SU-DHL-6 (cell line): ENCODE measurements around the gene MRPL57.
"Not testable (repeated sequence)": the region's sequence is repeated elsewhere in the genome, so short reads cannot be mapped to it uniquely, and the experiment has no call there.

ENCODE experiments used
- H2AFZ ChIP-seq: fragments of 200-600 bp; sonication (generic); 2 replicates; pipeline ENCODE4 v1.6.1; 2014; ENCODE audit warnings: low read depth, mild to moderate bottlenecking, moderate library complexity, mixed read lengths, antibody characterized with exemption, low read length; ENCODE audit not compliant: severe bottlenecking
- H3F3A ChIP-seq: fragments of 200-600 bp; shearing (Covaris generic); 2 replicates; pipeline ENCODE4 v1.6.0; 2016; ENCODE audit warnings: antibody characterized with exemption, mild to moderate bottlenecking; ENCODE audit not compliant: insufficient read depth
- H3K27ac ChIP-seq: fragments of 200-600 bp; sonication (generic); 2 replicates; pipeline ENCODE4 v1.5.1; 2016; ENCODE audit warnings: low read depth, mild to moderate bottlenecking, low read length, moderate library complexity, mixed read lengths
- H3K27me3 ChIP-seq: fragments of 200-600 bp; sonication (generic), shearing (Covaris generic); 2 replicates; pipeline ENCODE4 v1.6.0; 2014; ENCODE audit warnings: mild to moderate bottlenecking, low read length
- H3K36me3 ChIP-seq: fragments of 200-600 bp; sonication (generic); 2 replicates; pipeline ENCODE4 v1.6.1; 2014; ENCODE audit warnings: mild to moderate bottlenecking, low read length, mixed read lengths
- H3K4me2 ChIP-seq: fragments of 300-600, 200-600 bp; shearing (Covaris generic), sonication (generic); 2 replicates; pipeline ENCODE4 v1.6.0; 2014; ENCODE audit warnings: low read length, low read depth, mild to moderate bottlenecking; ENCODE audit not compliant: poor library complexity, severe bottlenecking
- H3K4me3 ChIP-seq: fragments of 200-600 bp; sonication (generic); 2 replicates; pipeline ENCODE4 v1.5.1; 2014; ENCODE audit warnings: antibody characterized with exemption, low read length, mild to moderate bottlenecking, mixed read lengths; ENCODE audit not compliant: insufficient read depth, poor library complexity, severe bottlenecking
- H3K79me2 ChIP-seq: fragments of 200-600 bp; sonication (generic); 2 replicates; pipeline ENCODE4 v1.6.1; 2014; ENCODE audit warnings: mild to moderate bottlenecking, low read length, moderate library complexity; ENCODE audit not compliant: insufficient read depth
- H3K9ac ChIP-seq: fragments of 200-600 bp; sonication (generic); 2 replicates; pipeline ENCODE4 v1.7.0; 2014; ENCODE audit warnings: mild to moderate bottlenecking, low read length
- H3K9me2 ChIP-seq: fragments of 200-600 bp; sonication (generic); replicated peaks from 2 replicates; pipeline ENCODE4 v1.6.1; 2014; ENCODE audit warnings: low read length; ENCODE audit not compliant: insufficient read depth
- H3K9me3 ChIP-seq: fragments of 200-600 bp; sonication (generic); 2 replicates; pipeline ENCODE4 v1.6.1; 2014; ENCODE audit warnings: low read length, mixed read lengths; ENCODE audit not compliant: insufficient read depth
- H4K20me1 ChIP-seq: fragments of 200-600 bp; sonication (generic); 2 replicates; pipeline ENCODE4 v1.6.1; 2014; ENCODE audit warnings: low read depth, mild to moderate bottlenecking, antibody characterized with exemption, low read length, moderate library complexity, mixed read lengths
- CTCF ChIP-seq: fragments of 200-600 bp; sonication (generic); IDR thresholded peaks from one replicate; pipeline ENCODE4 v1.5.1; 2017; ENCODE audit warnings: antibody characterized with exemption, mild to moderate bottlenecking, low read length, moderate library complexity; ENCODE audit not compliant: insufficient read depth, poor library complexity, severe bottlenecking
- EZH2phosphoT487 ChIP-seq: fragments of 200-600 bp; sonication (generic), shearing (Covaris generic); conservative IDR thresholded peaks from 2 replicates; pipeline ENCODE4 v1.6.1; 2018; ENCODE audit warnings: mild to moderate bottlenecking, antibody characterized with exemption, low read length, moderate library complexity, mixed read lengths

MRPL57 gene

GRCh38 chr13:21198391-21198790, 21.9 kb downstream of the MRPL57 start:
- H3K27me3 ChIP-seq, H3K36me3 ChIP-seq, H3K9me3 ChIP-seq, H3K4me3 ChIP-seq, H3K79me2 ChIP-seq, H3K4me2 ChIP-seq, H3F3A ChIP-seq, H3K9ac ChIP-seq, H3K9me2 ChIP-seq, H3K27ac ChIP-seq, H2AFZ ChIP-seq, H4K20me1 ChIP-seq: not testable (repeated sequence)

GRCh38 chr13:21201456-21202190, 25.2 kb downstream of the MRPL57 start:
- H3K27ac ChIP-seq, H3K4me2 ChIP-seq, H3K79me2 ChIP-seq, H3K9me2 ChIP-seq, H3K4me3 ChIP-seq, H3K9ac ChIP-seq, H3K36me3 ChIP-seq, H3K9me3 ChIP-seq, H4K20me1 ChIP-seq, H3K27me3 ChIP-seq, H3F3A ChIP-seq, H2AFZ ChIP-seq: not testable (repeated sequence)

- Histone ChIP-seq H3K4me2 (no peak overlapping the region), H3K4me3 (no peak overlapping the region), H3K79me2 (no peaks in the 10 kb centered on the region), H3K9ac (no peak overlapping the region), H3K27me3 (no peaks in the 10 kb centered on the region), H3K9me2 (no peaks in the 10 kb centered on the region), H3K27ac (no peak overlapping the region), H3K36me3 (no peaks in the 10 kb centered on the region), H2AFZ (no peak overlapping the region), H3K9me3 (no peaks in the 10 kb centered on the region), H3F3A (no peaks in the 10 kb centered on the region), H4K20me1 (no peaks in the 10 kb centered on the region)
- TF ChIP-seq CTCF (no peak), EZH2phosphoT487 (no peak)
Measured at GRCh38 chr13:21202767-21203531, 26.5 kb downstream of the MRPL57 start.

GRCh38 chr13:21208652-21209154, 32.2 kb downstream of the MRPL57 start:
- Histone ChIP-seq H3K9me2 (no peaks in the 10 kb centered on the region), H3K9ac (no peak overlapping the region), H4K20me1 (no peaks in the 10 kb centered on the region), H3K9me3 (no peaks in the 10 kb centered on the region), H3K4me3 (no peak overlapping the region), H2AFZ (no peak overlapping the region), H3K79me2 (no peaks in the 10 kb centered on the region), H3K4me2 (no peak overlapping the region), H3K27ac (no peak overlapping the region), H3K36me3 (no peaks in the 10 kb centered on the region), H3F3A (no peaks in the 10 kb centered on the region), H3K27me3 (no peaks in the 10 kb centered on the region)
- no peak for TF ChIP-seq CTCF
- no peak for TF ChIP-seq EZH2phosphoT487
